Measurements from ENCODE around the gene PPP1R18. TPM values are rescaled to one million over a fixed set of nuclear protein-coding genes. Genes with fewer than 3 reads are reported as not detected.

Gene PPP1R18
- total and polyA plus RNA-seq, 9 of the 15 experiments (the other 6 are each of a cell fraction or from before 2014, with no cell fraction given), result 12.0 to 99.2 (median 42.6) TPM

- TF ChIP-seq ARID4B (CRISPR knock-in tag; IDR thresholded peaks at IDR 0.05) (no peak), IRF1 (CRISPR knock-in tag; IDR thresholded peaks at IDR 0.05; ENCODE audit: borderline replicate concordance) (no peak), RHOXF2B (CRISPR knock-in tag; conservative IDR thresholded peaks at IDR 0.05) (0 out of 2 replicates have a peak, but pooled peaks have one; percentile 60), SMAD3 (CRISPR knock-in tag; conservative IDR thresholded peaks at IDR 0.05) (no peak), NEUROD1 (IDR thresholded peaks at IDR 0.05; ENCODE audit: borderline replicate concordance, low read depth, low read length, partially characterized antibody) (no peak), CREBBP (IDR thresholded peaks at IDR 0.05; ENCODE audit: low read depth, low read length) (no peak), NR3C1 (CRISPR knock-in tag; IDR thresholded peaks at IDR 0.05) (no peak), SAFB (IDR thresholded peaks at IDR 0.05; ENCODE audit: borderline replicate concordance, low read depth, low read length) (no peak), ZNF280A (IDR thresholded peaks at IDR 0.05; ENCODE audit: low read depth, partially characterized antibody) (no peak), ZNF395 (CRISPR knock-in tag; IDR thresholded peaks at IDR 0.05) (0 out of 2 replicates have a peak, but pooled peaks have one; percentile 51), PCBP1 (IDR thresholded peaks at IDR 0.05; ENCODE audit: low read depth, low read length, poor library complexity, severe bottlenecking) (no peak), ADNP (tag; IDR thresholded peaks at IDR 0.05) (no peak), PREB (CRISPR knock-in tag; IDR thresholded peaks at IDR 0.05) (no peak), KLF13 (tag; IDR thresholded peaks at IDR 0.05; ENCODE audit: borderline replicate concordance, low read depth) (peak; percentile 67; the same call in 1 of the 2 replicates), PHF20 (IDR thresholded peaks at IDR 0.05; ENCODE audit: partially characterized antibody) (no peak), CEBPG (CRISPR knock-in tag; IDR thresholded peaks at IDR 0.05) (no peak), CEBPG (tag; conservative IDR thresholded peaks at IDR 0.05 in 1 of 2, IDR thresholded peaks at IDR 0.05 in 1 of 2) (no peak)
Observed at GRCh38 chr6:30690403-30691207, 4.2 kb upstream of the PPP1R18 start, which contains the start of gene NRM (continued).
